LHCN-M2 (cell line): ENCODE results near the gene ZNF205. TPM values are rescaled to one million over a fixed set of nuclear protein-coding genes. Genes with fewer than 3 reads are reported as not detected.

Source experiments
- DNase-seq: peaks from one replicate; pipeline ENCODE4 v3.0.0-alpha.2; 2012; ENCODE audit warnings: low read depth
- total RNA-seq: library from RNA; depleted of rRNA; stranded (reverse); fragments of >200 nt; gene quantifications from 2 replicates; pipeline ENCODE4 v1.2.3, GENCODE V29; 2014

The ZNF205 gene
- total RNA-seq, 1 experiment from 2014 or later: 17.0 TPM

DNA sequence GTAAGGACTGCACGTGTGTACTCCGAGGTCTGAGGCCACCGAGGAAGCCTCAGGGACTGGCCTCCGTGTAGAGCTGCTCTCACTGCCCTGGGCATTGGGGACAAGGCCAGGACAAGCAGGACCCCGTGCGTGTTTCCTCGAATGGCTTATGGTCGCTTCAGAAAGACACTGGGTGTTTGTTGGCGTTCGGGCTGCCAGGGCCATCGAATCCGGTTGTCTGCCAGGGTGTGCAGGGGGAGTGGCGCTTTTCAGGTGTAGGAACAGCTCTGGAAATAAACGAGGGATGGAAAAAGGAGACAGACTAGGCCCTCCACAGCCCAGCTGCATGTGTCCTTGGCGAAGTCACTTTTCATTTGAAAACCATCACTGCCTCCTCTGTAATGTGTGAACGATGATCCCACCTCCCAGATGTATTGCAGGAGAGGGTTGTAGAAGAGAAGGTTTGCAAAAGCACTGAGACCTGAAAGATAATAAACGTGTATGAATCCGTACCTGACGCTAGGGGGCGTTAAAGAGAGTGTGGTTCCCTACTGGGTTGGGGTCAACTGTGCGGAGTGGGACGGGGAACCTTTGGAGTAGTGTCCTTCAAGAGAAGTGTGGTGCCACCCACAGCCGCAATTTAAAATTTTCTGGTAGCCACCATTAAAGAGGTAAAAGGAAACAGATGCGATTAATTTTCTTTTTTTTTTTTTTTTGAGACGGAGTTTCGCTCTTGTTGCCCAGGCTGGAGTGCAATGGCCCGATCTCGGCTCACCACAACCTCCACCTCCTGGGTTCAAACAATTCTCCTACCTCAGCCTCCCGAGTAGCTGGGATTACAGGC, 11.2 kb upstream of the ZNF205 start:
- DNase-seq: no peak

DNA sequence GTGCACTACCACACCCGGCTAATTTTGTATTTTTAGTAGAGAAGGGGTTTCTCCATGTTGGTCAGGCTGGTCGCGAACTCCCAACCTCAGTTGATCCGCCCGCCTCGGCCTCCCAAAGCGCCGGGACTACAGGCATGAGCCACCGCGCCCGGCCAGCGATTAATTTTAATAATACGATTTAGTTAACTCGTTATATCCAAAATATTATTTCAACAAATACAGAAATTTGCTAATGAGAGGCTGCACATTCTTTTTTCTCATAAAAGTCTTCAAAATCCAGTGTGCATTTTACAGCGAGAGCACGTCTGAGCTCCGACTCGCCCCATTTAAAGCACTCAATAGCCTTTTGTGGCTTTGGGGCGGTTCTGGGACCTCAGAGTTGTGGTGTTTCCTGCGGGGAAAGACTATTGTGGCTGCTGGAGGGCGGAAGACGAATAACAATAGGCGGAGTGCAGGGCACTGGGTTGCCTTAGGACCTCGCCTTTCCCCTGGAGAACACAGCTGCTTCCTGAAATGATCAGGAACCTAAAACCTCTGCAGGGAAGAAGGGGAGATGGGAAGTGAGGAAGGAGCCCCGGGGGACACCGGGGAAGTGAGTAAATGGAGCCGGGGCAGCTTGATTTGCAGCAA, 10.4 kb upstream of the ZNF205 start:
- no peak for DNase-seq

DNA sequence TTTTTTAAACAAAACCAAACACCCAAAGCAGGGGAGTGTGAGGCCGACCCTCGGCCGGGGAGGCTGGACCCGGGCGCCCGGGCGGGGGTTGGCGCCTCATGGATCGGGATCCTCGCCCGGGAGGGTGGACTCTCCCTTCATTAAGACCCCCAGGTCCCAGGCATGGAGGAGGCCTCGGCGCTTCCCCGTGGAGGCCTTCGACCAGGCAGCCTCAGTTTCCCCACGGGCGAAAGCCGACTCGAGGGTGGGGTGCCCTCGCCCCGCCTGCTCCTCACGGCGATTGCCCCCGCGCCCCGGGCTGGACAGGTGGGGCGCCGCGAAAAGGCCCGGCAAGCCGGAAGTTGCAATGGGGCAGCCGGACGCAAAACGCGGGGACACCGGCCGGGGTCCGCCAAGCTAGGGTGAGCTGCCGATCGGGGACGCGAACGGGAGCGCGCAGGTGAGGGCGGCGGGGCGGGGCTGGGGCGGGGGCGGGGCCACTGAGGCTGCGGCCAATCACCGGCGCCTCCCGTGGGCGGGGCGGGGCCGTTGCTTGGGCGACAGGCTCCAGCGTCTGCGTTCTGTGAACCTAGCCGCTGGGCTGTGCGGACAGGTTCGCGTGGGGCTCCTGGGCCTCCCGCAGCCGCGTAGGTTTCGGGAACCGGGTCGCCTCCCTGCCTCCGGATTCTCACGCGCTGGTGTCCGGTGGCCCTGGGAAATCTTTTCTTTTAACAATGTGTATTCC, 6.0 kb upstream of the ZNF205 start:
- DNase-seq: peak; percentile 80

DNA sequence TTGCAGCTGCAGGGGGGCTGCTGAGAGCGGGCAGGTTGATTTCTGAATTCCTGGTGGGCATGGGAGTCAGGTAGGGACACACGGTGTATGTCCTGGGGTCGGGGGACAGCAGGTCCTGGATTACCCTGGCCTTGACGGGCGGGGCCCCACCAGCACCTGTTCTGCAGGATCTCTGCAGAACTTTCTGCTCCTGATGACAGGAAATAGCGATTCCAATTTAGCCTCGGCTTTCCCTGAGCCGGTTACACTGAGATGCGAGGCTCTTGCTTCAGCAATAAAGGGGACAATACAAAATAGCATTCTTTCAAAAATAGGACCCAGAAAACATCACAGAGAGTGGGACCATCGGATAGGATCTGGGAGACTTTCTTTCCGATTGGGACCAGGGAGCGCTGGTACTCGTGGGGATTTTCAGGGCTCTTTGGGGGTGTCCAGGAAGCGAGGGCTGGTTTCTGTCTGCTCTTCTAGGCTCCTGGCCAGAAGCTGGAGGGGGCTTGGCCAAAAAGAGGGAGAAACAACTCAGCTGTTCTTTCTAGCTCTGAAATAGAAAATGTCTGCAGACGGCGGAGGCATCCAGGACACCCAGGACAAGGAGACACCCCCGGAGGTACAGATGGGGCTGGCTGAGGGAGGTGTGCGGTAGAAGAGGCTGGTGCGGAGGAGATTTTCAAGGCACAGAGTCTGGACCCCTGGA, 642 bp downstream of the ZNF205 start:
- no peak for DNase-seq

DNA sequence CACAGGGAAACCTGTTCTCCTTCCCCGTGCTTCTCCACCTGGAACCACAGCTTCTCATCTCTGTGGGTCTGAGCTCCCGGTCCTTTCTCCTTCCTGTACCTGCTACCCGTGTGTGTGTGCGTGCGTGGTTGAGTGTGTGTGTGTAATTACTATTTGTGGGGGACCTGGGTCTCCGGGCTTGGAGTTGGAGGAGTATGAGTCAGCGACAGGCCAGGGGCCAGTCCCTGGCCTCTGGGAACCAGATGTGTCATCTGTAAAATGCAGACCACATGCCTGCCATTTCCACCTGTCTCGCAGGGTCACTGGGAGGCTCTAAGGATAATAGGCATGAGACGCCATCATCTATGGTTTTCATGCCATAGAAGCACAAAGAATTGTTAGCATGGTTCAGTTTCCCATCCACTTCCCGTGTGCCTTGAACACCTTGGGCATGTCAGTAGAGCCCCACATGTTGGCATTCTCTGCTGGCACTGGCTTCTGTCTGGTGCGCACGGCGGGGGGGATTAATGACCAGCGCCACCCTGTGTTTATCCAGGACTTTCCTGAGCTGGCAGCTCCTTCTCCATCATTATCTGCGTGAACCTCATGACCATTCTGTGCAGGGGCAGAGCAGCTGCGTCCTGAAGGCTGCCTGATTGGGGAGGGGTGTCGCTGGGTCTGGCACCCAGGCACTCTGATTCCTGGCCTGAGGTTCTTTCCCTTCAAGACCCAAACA, 1.5 kb downstream of the ZNF205 start:
- DNase-seq: peak; percentile 55

DNA sequence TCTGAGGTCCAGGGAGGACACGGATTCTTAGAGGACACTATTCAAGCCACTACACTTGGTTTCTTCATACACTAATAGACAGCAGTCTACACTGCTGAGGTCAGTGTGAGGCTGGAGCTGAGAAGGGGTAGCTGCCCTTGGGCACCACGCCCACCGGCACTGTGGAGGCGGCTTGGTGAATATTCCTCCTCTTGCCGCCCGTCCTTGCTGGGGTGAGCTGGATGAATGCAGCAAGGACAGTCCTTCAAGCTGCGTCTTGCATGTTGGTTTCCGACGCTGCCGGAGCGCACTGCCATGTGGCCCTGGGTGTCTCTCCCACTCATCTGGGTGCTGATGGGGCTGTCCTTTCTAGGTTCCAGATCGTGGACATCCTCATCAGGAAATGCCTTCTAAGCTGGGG, 2.6 kb downstream of the ZNF205 start:
- no peak for DNase-seq

DNA sequence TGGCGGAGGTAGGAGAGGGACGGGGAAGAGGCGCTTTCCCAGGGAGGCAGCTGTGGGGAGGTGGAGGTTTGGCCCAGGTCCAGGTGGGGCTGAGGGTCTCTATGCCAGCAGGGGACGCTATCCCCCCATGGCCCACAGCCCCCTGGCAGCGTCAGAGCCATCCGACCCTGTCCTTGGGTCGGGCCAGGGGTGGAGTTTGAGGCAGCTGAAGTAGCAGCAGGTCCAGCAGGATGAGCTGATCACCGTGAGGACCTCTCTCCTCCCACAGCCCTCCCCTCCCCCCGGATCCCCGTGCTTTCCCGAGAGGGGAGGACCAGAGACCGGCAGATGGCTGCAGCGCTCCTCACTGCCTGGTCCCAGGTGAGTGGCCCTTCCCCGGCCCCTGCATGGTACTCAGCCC, 3.2 kb downstream of the ZNF205 start:
- no peak for DNase-seq

DNA sequence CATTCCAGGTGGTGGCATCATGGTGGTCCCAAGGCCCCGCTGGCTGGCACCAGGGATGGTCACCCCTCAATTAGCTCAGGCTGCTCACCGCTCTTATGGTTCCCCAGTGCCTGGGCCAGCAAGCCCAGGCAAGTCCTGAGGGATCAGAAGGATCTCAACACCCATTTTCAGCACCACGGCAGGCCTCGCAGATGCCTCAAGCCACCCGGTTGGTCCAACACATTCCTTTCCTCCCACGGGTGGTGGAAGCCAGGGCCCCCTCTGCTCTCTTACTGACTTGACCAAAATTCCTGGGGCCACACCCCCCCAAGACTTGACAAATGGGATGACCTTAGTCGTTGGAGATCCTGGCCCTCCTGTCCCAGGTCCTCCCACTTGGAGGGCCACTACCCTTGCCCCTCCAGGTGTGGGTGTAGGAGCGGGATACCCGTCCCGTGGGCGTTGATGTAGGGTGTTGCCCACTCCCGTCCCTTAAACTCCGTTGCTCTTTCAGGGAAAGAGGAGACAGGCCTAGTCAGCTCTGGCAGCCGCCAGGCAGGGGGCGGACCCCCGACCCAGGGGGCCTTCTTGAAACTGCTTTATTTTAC, 5.9 kb downstream of the ZNF205 start:
- no peak for DNase-seq

DNA sequence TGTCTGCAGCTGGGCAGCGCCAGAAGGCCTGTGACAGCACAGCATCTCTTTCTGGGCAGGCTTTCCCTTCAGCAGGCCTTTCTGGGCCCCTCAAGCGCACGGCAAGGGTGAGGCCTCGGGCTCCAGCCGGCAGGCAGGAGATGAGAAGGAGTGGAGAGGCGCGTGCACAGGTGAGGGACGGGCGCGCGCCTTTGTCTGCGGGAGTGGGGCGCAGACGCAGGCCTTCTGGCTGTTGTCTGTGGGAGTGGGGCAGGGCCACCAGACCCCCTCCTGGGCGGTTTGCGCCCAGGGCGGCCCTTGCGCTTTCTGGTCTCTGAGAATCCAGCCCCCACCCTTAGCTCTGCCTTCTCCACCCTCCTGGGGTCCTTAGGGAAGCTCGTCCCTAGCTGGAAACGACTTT, 6.5 kb downstream of the ZNF205 start:
- no peak for DNase-seq

DNA sequence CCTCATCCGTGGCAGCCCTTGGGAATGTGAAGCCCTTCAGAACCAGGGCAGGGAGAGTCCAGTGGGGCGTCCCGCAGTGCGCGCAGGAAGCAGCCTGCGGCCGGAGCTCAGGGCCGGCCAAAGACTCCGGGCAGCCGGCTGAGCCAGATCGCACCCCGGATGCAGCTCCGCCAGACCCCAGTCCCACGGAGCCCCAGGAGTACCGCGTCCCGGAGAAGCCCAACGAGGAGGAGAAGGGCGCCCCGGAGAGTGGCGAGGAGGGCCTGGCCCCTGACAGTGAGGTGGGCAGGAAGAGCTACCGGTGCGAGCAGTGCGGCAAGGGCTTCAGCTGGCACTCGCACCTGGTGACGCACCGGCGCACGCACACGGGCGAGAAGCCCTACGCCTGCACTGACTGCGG, 6.9 kb downstream of the ZNF205 start:
- no peak for DNase-seq

DNA sequence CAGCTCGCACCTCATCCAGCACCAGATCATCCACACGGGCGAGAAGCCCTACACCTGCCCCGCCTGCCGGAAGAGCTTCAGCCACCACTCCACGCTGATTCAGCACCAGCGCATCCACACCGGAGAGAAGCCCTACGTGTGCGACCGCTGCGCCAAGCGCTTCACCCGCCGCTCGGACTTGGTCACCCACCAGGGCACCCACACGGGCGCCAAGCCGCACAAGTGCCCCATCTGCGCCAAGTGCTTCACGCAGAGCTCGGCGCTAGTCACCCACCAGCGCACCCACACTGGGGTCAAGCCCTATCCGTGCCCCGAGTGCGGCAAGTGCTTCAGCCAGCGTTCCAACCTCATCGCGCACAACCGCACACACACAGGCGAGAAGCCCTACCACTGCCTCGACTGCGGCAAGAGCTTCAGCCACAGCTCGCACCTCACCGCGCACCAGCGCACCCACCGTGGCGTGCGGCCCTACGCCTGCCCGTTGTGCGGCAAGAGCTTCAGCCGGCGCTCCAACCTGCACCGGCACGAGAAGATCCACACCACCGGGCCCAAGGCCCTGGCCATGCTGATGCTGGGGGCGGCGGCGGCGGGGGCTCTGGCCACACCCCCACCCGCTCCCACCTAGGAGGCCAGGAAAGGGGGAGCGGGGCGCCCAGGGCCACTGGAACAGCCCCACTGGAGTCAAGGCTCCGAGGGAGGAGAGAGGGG, 7.5 kb downstream of the ZNF205 start:
- DNase-seq: no peak

DNA sequence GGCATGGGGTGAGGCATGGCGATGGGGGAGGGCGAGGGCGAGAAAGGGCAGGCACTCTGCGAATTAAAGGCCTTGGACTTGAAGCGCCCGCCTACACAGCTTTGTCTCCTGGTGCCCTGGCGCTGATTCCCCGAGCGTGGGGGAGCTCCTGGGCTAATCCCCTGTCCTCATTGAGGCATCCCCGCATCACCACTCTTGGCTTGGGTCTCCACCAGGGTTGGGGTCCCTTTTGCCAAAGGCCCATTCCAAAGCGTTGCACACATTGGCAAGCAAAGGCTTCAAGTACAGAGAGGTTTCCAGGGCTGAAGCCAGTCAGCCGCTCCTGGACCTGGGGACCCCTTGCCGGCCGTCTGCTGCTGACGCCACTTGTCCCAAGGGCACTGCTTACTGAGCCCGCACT, 8.0 kb downstream of the ZNF205 start:
- no peak for DNase-seq

DNA sequence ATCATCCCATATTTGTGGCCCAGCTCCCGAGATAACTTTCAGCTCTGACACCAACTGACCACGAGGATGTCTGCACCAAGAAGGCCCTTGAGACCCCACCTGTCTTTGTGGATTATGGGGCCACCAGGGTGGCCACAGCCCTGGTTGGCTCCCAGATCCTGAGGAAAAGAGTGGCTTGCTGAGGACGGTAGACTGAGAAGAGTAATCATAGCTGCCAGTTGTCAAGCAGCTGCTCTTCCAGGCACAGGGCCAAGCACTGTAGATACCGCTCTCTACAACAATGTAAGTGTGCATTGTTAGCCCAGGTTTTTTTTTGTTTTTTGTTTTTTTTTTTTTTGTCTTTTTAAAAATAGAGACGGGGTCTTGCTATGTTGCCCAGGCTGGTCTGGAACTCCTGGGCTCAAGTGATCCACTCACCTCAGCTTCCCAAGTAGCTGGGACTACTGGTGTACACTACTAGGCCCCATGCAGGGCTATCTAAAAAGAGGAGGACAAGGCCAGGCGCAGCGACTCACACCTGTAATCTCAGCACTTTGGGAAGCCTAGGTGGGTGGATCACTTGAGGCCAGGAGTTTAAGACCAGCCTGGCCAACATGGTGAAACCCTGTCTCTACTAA, 9.6 kb downstream of the ZNF205 start:
- DNase-seq: peak; percentile 92

DNA sequence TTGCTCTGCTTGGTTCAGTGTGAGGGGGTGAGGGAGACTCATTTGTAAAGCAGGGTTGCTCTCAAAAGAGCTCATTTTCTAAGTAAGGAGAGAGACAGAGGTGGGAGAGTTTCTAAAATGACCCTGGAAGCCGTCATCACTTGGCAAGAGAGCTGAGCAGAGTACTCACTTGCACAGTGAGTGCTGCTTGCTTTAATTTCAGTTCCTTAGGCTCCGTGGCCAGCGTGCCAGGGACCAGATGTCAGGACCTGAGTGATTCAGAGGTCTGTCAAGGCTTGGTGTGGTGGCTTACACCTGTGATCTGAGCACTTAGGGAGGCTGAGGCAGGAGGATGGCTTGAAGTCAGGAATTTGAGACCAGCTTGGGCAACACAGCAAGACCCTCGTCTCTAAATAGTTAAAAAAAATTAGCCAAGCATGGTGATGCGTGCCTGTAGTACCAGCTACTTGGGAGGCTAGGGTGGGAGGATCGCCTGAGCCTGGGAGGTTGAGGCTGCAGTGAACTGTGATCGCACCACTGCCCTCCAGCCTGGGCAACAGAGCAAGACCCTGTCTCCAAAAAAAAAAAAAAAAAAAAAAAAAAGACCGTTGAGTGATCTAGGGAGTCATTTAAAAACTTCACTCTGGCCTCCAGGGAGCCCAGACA, 10.7 kb downstream of the ZNF205 start:
- peak; percentile 44 for DNase-seq

DNA sequence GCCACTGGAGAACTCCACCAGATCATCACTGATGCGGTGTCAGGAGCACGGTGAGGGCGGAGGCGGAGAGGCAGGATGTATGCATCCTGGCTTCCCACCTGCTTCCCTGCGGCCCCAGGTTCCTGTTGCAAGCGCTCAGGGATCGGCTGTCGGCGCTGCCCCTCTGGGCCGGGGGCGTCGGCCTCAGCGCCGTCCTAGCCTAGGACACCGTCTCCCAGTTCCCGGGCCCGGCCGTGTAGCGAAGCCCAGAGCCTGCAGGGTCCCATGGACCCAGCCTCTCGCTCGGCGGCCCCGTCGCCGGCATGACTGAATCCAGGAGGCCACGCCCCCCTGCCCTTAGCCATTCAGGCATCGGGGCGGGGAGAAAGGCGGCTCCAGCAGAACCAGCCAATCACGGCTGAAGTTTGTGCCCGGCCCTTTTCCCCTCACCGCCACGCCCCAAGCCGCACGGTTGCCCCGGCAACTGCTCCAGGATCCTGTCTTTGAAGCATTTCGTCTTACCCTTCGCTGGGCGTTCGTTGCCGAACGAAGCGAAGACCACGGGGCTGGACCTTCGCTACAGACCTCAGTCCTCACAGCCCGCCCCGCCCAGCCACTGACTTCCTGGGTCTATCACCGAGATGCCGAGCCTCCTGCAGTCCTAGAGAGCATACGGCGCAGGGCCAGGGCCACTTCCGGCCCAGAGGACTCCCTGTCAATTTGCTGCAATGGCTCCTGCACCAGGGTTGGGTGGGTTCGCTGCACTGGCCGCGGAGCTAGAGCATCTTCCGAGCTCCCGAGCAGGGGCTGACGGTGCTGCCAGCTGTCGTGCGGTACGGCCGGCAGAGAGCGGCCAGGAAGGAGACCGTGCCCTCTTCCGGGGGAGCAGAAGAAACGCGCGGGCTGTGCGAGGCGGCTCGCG, 11.8 kb downstream of the ZNF205 start:
- peak; percentile 87 for DNase-seq

DNA sequence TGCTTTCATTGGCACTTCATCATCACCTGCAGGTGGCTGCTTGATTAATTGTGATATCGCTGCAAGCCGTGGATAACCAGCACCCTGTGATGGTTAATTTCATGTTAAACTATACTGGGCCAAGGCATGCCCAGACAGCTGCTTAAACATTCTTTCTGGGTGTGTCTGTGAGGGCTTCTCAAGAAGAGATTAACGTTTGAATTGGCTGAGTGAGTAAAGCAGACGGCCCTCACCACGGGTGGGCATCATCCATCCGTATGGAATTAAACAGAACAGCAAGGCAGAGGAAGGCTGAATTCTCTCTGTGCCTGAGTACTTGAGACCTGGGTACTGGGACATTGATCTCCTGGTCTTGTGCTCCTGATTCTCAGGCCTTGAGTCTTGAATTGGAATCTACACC, 15.4 kb downstream of the ZNF205 start:
- no peak for DNase-seq

DNA sequence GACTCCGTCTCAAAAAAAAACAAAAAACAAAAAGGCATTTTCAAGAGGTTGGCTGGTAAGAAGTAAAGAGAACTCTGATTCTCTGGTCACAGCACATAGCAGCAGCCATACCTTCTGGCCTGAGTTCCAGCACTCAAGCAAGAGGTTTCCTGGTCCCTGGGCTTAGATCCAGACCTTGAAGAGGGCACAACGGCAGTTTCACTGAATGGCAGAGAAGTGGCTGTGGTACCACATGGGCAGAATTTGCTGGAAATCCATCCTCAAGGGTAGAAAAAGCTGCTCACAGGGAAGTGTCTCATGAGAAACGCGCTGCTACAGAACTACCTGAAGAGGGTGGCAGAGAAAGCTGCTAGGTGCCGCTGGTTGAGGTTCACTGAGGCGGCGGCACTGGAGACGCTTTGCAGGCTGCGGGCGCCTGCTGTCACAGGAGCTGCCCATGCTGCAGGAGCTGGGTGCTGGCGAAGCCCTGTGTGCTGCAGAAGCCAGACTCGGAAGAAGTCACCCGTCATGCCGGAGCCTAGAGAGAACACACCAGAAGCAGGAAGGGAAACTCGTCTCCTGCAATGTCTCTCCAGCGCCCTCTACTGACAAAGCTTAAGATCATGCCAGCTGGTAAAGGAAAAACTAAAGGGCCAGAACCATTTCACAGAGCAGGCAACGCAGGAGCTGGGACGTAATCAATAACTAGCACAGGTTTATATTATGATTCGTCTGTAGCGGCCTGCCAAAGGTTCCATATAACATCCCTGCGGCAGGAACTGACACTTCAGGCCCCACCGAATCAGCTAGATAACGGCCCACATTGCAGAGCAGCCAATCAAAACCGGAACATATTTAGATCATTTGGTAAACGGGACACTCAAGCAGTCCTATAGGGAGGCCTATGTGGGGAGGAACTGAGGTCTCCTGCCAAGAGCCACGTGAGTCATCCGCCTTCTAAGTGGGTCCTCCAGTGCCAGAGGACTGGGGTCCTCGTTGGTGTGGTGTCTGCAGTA, 17.0 kb downstream of the ZNF205 start:
- DNase-seq: peak; percentile 82
